Gastrocnemius medialis (tissue), 4 donors: ENCODE results near the gene PRICKLE2. TPM values are rescaled to one million over a fixed set of nuclear protein-coding genes. Genes with fewer than 3 reads are reported as not detected.

Experiments used
- ATAC-seq, 2 donors: fragments of 150-250 bp; one replicate each; pipeline ENCODE4 v1.9.1; 2016
- DNase-seq, 2 donors: peaks; one replicate each; pipeline ENCODE4 v3.0.0-alpha.2; 2019
- H3K27ac ChIP-seq, 4 donors: fragments of 200-600 bp; sonication (generic); 1 replicate in 1 of 4; 2 replicates in 3 of 4; pipeline ENCODE4 v1.5.1; 2016 to 2018; ENCODE audit warnings: mild to moderate bottlenecking in 2 of 4, moderate library complexity in 1 of 4
- H3K27me3 ChIP-seq, 3 donors: fragments of 200-600 bp; sonication (generic) in 2 of 3; 1 replicate in 1 of 3; 2 replicates in 2 of 3; pipeline versions ENCODE4 v1.5.1 to v1.6.0; 2016 to 2019; ENCODE audit warnings: mild to moderate bottlenecking in 1 of 3, moderate library complexity in 1 of 3
- H3K36me3 ChIP-seq, 2 donors: fragments of 200-600 bp; sonication (generic) in 1 of 2; one replicate each; pipeline ENCODE4 v1.5.1; 2017 to 2018
- H3K4me1 ChIP-seq, 2 donors: fragments of 200-600 bp; sonication (generic) in 1 of 2; one replicate each; pipeline ENCODE4 v1.5.1; 2016 to 2017; ENCODE audit warnings: mild to moderate bottlenecking in 2 of 2
- H3K4me3 ChIP-seq, 4 donors: fragments of 200-600 bp; sonication (generic) in 3 of 4; 1 replicate in 1 of 4; 2 replicates in 3 of 4; pipeline ENCODE4 v1.5.1; 2016 to 2019; ENCODE audit warnings: mild to moderate bottlenecking in 2 of 4
- H3K9me3 ChIP-seq, 3 donors: fragments of 200-600 bp; sonication (generic) in 2 of 3; 1 replicate in 1 of 3; 2 replicates in 2 of 3; pipeline ENCODE4 v1.5.1; 2016 to 2019
- CTCF ChIP-seq, 5 experiments: fragments of 450-650 bp in 3 of 5; fragments of 200-600 bp in 2 of 5; sonication (generic) in 2 of 5; IDR thresholded peaks in 4 of 5; conservative IDR thresholded peaks in 1 of 5; 1 replicate in 4 of 5; 2 replicates in 1 of 5; pipeline ENCODE4 v1.5.1; 2016 to 2019; ENCODE audit warnings: antibody characterized with exemption in 5 of 5, mild to moderate bottlenecking in 3 of 5, moderate library complexity in 3 of 5
- POLR2A ChIP-seq, 2 donors: fragments of 450-650 bp; IDR thresholded peaks; one replicate each; pipeline ENCODE4 v1.6.1; 2017; ENCODE audit warnings: antibody characterized with exemption in 2 of 2, mild to moderate bottlenecking in 2 of 2, moderate library complexity in 2 of 2
- in situ Hi-C, 4 donors: fragments of 200-750 bp; cut with MboI; loops; one replicate each; pipeline versions ENCODE4 v1.15.0 to v1.8.0; 2017; ENCODE audit warnings: low sequenced_read_pairs in 4 of 4
- intact Hi-C: fragments of 100-400 bp; cut with DNase I; formaldehyde crosslinking; loops from one replicate; pipeline ENCODE4 v1.15.1; 2023; ENCODE audit warnings: low total_unique reads
- total RNA-seq, 4 donors: library from RNA; depleted of rRNA; stranded (reverse); fragments of >200 nt; gene quantifications; one replicate each; pipeline versions ENCODE4 v1.1.0 to v1.2.3, GENCODE V29; 2016

The PRICKLE2 gene
- total RNA-seq, 4 donors from 2014 or later = 3.6 to 6.7 (median 4.6) TPM

- DNase-seq (no peak), ATAC-seq (no peak)
- Histone ChIP-seq H3K9me3 (no peaks in the 10 kb centered on the region), H3K27ac (no peak overlapping the region), H3K4me3 (no peak overlapping the region), H3K36me3 (no peaks in the 10 kb centered on the region), H3K27me3 (no peaks in the 10 kb centered on the region), H3K4me1 (peaks cover 0 to 3% of the 10 kb centered on the region in 2 donors)
- TF ChIP-seq POLR2A (IDR thresholded peaks at IDR 0.05) (no peak), CTCF (IDR thresholded peaks at IDR 0.05 in 4 of 5, conservative IDR thresholded peaks at IDR 0.05 in 1 of 5) (no peak)
- in situ Hi-C loops (no loop called here), intact Hi-C loops (no loop called here)
Observed at GRCh38 chr3:64167351-64167750, 57.9 kb downstream of the PRICKLE2 start.

- H3K27ac ChIP-seq = no peak overlapping the region
- H3K4me1 ChIP-seq = peaks cover 2 to 10% of the 10 kb centered on the region in 2 donors
- DNase-seq = no peak
- no peak for TF ChIP-seq CTCF (IDR thresholded peaks at IDR 0.05 in 4 of 5, conservative IDR thresholded peaks at IDR 0.05 in 1 of 5)
- no peak for TF ChIP-seq POLR2A (IDR thresholded peaks at IDR 0.05)
- intact Hi-C loops (no loop called here), in situ Hi-C loops (no loop called here)
- no peak for ATAC-seq
- H3K36me3 ChIP-seq = no peaks in the 10 kb centered on the region
- no peak overlapping the region for H3K4me3 ChIP-seq
- no peaks in the 10 kb centered on the region for H3K27me3 ChIP-seq
- no peaks in the 10 kb centered on the region for H3K9me3 ChIP-seq
Observed at GRCh38 chr3:64166584-64167162, 58.6 kb downstream of the PRICKLE2 start.

GRCh38 chr3:64164349-64164748 lies 60.9 kb downstream of the PRICKLE2 start:
- Histone ChIP-seq H3K36me3 (no peaks in the 10 kb centered on the region), H3K9me3 (no peaks in the 10 kb centered on the region), H3K27ac (no peak overlapping the region), H3K4me3 (no peak overlapping the region), H3K4me1 (peaks cover 4 to 22% of the 10 kb centered on the region in 2 donors), H3K27me3 (no peaks in the 10 kb centered on the region)
- DNase-seq = no peak
- TF ChIP-seq POLR2A (IDR thresholded peaks at IDR 0.05) (no peak), CTCF (IDR thresholded peaks at IDR 0.05 in 4 of 5, conservative IDR thresholded peaks at IDR 0.05 in 1 of 5) (no peak)
- intact Hi-C loops = no loop called here
- no peak for ATAC-seq
- in situ Hi-C loops = no loop called here

- ATAC-seq = no peak
- no peaks in the 10 kb centered on the region for H3K9me3 ChIP-seq
- no peaks in the 10 kb centered on the region for H3K36me3 ChIP-seq
- no peak for DNase-seq
- TF ChIP-seq POLR2A (IDR thresholded peaks at IDR 0.05) (no peak), CTCF (IDR thresholded peaks at IDR 0.05 in 4 of 5, conservative IDR thresholded peaks at IDR 0.05 in 1 of 5) (no peak)
- H3K4me1 ChIP-seq = peaks cover 4 to 22% of the 10 kb centered on the region in 2 donors
- intact Hi-C loops = no loop called here
- no peak overlapping the region for H3K4me3 ChIP-seq
- H3K27ac ChIP-seq = no peak overlapping the region
- no peaks in the 10 kb centered on the region for H3K27me3 ChIP-seq
- in situ Hi-C loops = no loop called here
Observed at GRCh38 chr3:64163755-64164148, 61.5 kb downstream of the PRICKLE2 start.
